Mesenchymal stem cell (in vitro differentiated cells and primary cell): Measurements from ENCODE around the gene DOK7.

Experiments used
- DNase-seq: peaks from one replicate; pipeline ENCODE4 v3.0.0-alpha.2; 2013
- H2AFZ ChIP-seq: one replicate; pipeline ENCODE4 v1.6.1; 2013; ENCODE audit warnings: low read depth, mild to moderate bottlenecking, control low read depth, inconsistent platforms, low read length, moderate library complexity
- H2AK5ac ChIP-seq: 2 replicates; pipeline ENCODE4 v1.6.1; 2013; ENCODE audit warnings: low read length, moderate library complexity, mild to moderate bottlenecking, inconsistent platforms; ENCODE audit not compliant: severe bottlenecking
- H2BK120ac ChIP-seq: one replicate; pipeline ENCODE4 v1.6.1; 2013; ENCODE audit warnings: low read depth, mild to moderate bottlenecking, inconsistent platforms, low read length, moderate library complexity
- H2BK12ac ChIP-seq, 2 experiments: one replicate each; pipeline ENCODE4 v1.6.1; 2013; ENCODE audit warnings: inconsistent platforms in 2 of 2, low read length in 2 of 2, mild to moderate bottlenecking in 2 of 2, moderate library complexity in 2 of 2, control low read depth in 1 of 2
- H2BK15ac ChIP-seq: one replicate; pipeline ENCODE4 v1.6.1; 2013; ENCODE audit warnings: mild to moderate bottlenecking, low read depth, inconsistent platforms; ENCODE audit not compliant: poor library complexity, severe bottlenecking
- H2BK5ac ChIP-seq: 2 replicates; pipeline ENCODE4 v1.6.1; 2013; ENCODE audit warnings: low read depth, mild to moderate bottlenecking, low read length, control low read depth, inconsistent platforms; ENCODE audit not compliant: poor library complexity, severe bottlenecking
- H3K14ac ChIP-seq, 2 experiments: one replicate each; pipeline ENCODE4 v1.6.1; 2013; ENCODE audit warnings: inconsistent platforms in 2 of 2, low read length in 2 of 2, control low read depth in 1 of 2, mild to moderate bottlenecking in 1 of 2, moderate library complexity in 1 of 2
- H3K18ac ChIP-seq, 2 experiments: one replicate each; pipeline ENCODE4 v1.6.1; 2013; ENCODE audit warnings: inconsistent platforms in 2 of 2, low read length in 2 of 2, control low read depth in 1 of 2, low read depth in 1 of 2, mild to moderate bottlenecking in 1 of 2
- H3K23ac ChIP-seq, 2 experiments: one replicate each; pipeline ENCODE4 v1.6.1; 2013; ENCODE audit warnings: inconsistent platforms in 2 of 2, low read length in 2 of 2, mild to moderate bottlenecking in 2 of 2, moderate library complexity in 2 of 2, control low read depth in 1 of 2
- H3K27ac ChIP-seq: 2 replicates; pipeline ENCODE4 v1.5.1; 2013; ENCODE audit warnings: mild to moderate bottlenecking, moderate library complexity, low read length, control low read depth, inconsistent platforms; ENCODE audit not compliant: poor library complexity, severe bottlenecking
- H3K27me3 ChIP-seq, 2 experiments: 2 replicates each; pipeline versions ENCODE4 v1.6.1 to v1.7.0; 2013; ENCODE audit warnings: low read length in 2 of 2, mild to moderate bottlenecking in 2 of 2, moderate library complexity in 2 of 2, control low read depth in 1 of 2, inconsistent platforms in 1 of 2; ENCODE audit not compliant: control insufficient read depth in 1 of 2, insufficient read depth in 1 of 2
- H3K36me3 ChIP-seq, 2 experiments: 2 replicates each; pipeline versions ENCODE4 v1.6.1 to v1.7.0; 2013; ENCODE audit warnings: low read length in 2 of 2, control low read depth in 1 of 2, inconsistent platforms in 1 of 2, low read depth in 1 of 2, mild to moderate bottlenecking in 1 of 2; ENCODE audit not compliant: insufficient read depth in 2 of 2, control insufficient read depth in 1 of 2
- H3K4ac ChIP-seq, 2 experiments: one replicate each; pipeline ENCODE4 v1.6.1; 2013; ENCODE audit warnings: inconsistent platforms in 2 of 2, low read length in 2 of 2, mild to moderate bottlenecking in 2 of 2, moderate library complexity in 2 of 2, control low read depth in 1 of 2, low read depth in 1 of 2
- H3K4me1 ChIP-seq: 2 replicates; pipeline ENCODE4 v1.6.1; 2013; ENCODE audit warnings: low read depth, low read length, control low read depth; ENCODE audit not compliant: control insufficient read depth, insufficient read depth
- H3K4me2 ChIP-seq: 2 replicates; pipeline ENCODE4 v1.6.1; 2013; ENCODE audit warnings: low read length, mild to moderate bottlenecking, inconsistent platforms; ENCODE audit not compliant: poor library complexity, severe bottlenecking
- H3K4me3 ChIP-seq, 2 experiments: 2 replicates each; pipeline versions ENCODE4 v1.5.1 to v1.7.0; 2013; ENCODE audit warnings: low read length in 2 of 2, mild to moderate bottlenecking in 2 of 2, control low read depth in 1 of 2, low read depth in 1 of 2; ENCODE audit not compliant: insufficient read depth in 1 of 2
- H3K79me1 ChIP-seq: replicated peaks from 2 replicates; pipeline ENCODE4 v1.6.1; 2013; ENCODE audit warnings: mild to moderate bottlenecking, control low read depth, low read length, inconsistent platforms; ENCODE audit not compliant: poor library complexity, severe bottlenecking
- H3K9ac ChIP-seq: 2 replicates; pipeline ENCODE4 v1.7.0; 2013; ENCODE audit warnings: mild to moderate bottlenecking, low read length, moderate library complexity
- H3K9me3 ChIP-seq: 2 replicates; pipeline ENCODE4 v1.7.0; 2013; ENCODE audit warnings: mild to moderate bottlenecking, low read length; ENCODE audit not compliant: control insufficient read depth
- H4K8ac ChIP-seq: one replicate; pipeline ENCODE4 v1.6.1; 2013; ENCODE audit warnings: inconsistent platforms, mild to moderate bottlenecking, low read length, moderate library complexity
- H4K91ac ChIP-seq: one replicate; pipeline ENCODE4 v1.6.1; 2013; ENCODE audit warnings: mild to moderate bottlenecking, low read length, inconsistent platforms
- WGBS: methylation state at CpG from one replicate; pipeline ENCODE4 v1.1.7; 2013; ENCODE audit warnings: mixed read lengths; 5-methylcytosine and 5-hydroxymethylcytosine counted together

The DOK7 gene

DNA sequence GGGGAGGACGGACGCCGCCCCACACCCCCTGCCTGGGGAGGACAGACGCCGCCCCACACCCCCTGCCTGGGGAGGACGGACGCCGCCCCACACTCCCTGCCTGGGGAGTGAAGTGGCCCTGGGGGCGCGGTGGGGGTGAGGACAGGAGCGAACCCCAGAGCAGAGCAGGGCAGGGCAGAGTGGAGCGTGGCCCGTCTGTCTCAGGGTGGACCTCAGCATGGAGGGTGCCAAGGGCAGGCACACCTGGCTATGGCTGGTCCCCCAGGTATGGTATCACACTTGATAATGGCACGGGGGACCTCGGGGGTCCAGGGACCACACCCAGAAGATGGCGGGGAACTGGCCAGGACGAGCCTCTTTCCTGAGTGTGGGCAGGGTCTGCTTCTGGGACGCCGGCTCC is 59.5 kb downstream of the DOK7 start:
- 98% methylated on average over 16 of the region's 19 CpGs for WGBS

DNA sequence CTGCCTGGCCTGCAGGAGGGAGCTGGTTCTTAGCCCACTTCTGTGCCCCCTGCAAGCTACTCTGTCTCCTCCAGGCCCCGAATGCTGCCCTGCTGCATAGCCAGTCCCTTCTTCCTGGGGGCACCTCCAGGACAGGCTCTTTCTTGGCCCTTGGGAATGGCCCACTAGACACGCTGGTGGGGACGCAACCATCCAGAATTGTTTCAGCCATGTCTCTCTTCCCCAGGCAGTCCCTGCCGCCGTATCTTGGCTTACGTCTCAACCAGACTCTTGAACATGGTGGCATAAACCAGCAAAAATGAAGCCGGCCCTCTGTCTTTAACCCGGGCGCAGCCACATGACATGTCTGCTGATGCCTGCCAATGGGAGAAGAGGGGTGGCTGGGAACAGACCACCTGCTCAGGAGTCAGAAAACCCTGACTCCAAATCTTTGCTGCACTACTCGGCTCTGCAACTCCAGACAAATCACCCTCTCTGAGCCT is 60.1 kb downstream of the DOK7 start:
- Histone ChIP-seq H3K79me1 (peaks cover 62% of the 10 kb centered on the region), H2BK12ac (no peak overlapping the region), H3K18ac (no peak overlapping the region), H3K4ac (no peak overlapping the region), H3K9me3 (no peaks in the 10 kb centered on the region), H3K4me3 (no peak overlapping the region), H2BK5ac (no peak overlapping the region), H3K27me3 (no peaks in the 10 kb centered on the region), H3K14ac (no peak overlapping the region), H4K91ac (no peak overlapping the region), H2AFZ (no peak overlapping the region), H2BK15ac (no peak overlapping the region), H3K4me1 (peaks cover 7% of the 10 kb centered on the region), H3K9ac (no peak overlapping the region), H3K4me2 (no peak overlapping the region), H3K23ac (no peak overlapping the region), H2BK120ac (no peak overlapping the region), H4K8ac (no peak overlapping the region), H3K27ac (no peak overlapping the region), H3K36me3 (peaks cover 53 to 96% of the 10 kb centered on the region in 2 experiments), H2AK5ac (no peak overlapping the region)
- DNase-seq: no peak
- 100% methylated on average over 10 of the region's 10 CpGs for WGBS

More for the DNA sequence above, 59.5 kb downstream of the DOK7 start:
- H2BK120ac ChIP-seq: no peak overlapping the region
- no peak overlapping the region for H3K14ac ChIP-seq
- no peak overlapping the region for H2BK15ac ChIP-seq
- no peak overlapping the region for H3K4ac ChIP-seq
- no peaks in the 10 kb centered on the region for H3K27me3 ChIP-seq
- H2BK12ac ChIP-seq: no peak overlapping the region
- no peak overlapping the region for H2AFZ ChIP-seq
- no peak overlapping the region for H3K4me3 ChIP-seq
- no peak overlapping the region for H3K9ac ChIP-seq
- no peak overlapping the region for H2AK5ac ChIP-seq
- H4K8ac ChIP-seq: no peak overlapping the region
- no peak for DNase-seq
- peaks cover 58 to 96% of the 10 kb centered on the region in 2 experiments for H3K36me3 ChIP-seq
- no peak overlapping the region for H3K18ac ChIP-seq
- no peak overlapping the region for H2BK5ac ChIP-seq
- peaks cover 57% of the 10 kb centered on the region for H3K79me1 ChIP-seq
- H3K4me2 ChIP-seq: no peak overlapping the region
- peaks cover 4% of the 10 kb centered on the region for H3K4me1 ChIP-seq
- H3K27ac ChIP-seq: no peak overlapping the region
- H4K91ac ChIP-seq: no peak overlapping the region
- H3K9me3 ChIP-seq: no peaks in the 10 kb centered on the region
- no peak overlapping the region for H3K23ac ChIP-seq

DNA sequence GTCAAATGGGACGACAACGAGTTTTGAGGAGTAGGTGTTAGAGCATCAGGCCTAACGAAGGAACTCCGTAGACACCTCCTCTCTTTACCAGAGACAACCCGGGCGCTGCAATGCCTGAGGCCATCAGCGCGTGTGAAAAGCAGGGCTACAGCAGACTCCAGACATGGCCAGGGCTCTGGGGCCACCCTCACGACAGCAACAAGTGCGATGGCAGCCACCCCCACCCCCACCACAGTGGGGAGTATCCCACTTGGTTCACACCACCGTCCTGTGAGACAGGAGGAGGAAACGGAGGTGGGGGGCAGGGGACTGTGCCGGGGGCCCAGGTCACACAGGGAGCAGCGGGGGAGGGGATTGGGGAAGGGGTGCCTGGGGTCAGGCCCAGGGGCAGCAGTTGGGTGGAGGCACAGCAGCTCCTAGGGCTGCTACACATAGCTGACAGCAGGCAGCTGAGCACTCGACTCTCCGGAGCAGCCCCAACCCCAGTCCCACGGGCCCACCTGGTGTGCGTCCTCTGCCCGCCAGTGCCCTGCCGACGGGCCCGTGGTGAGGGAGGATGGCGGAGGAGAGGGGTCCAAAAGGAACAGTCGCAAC is 60.6 kb downstream of the DOK7 start:
- Histone ChIP-seq H2BK5ac (no peak overlapping the region), H3K14ac (no peak overlapping the region), H2AK5ac (no peak overlapping the region), H3K9me3 (no peaks in the 10 kb centered on the region), H3K4me3 (no peak overlapping the region), H2BK15ac (no peak overlapping the region), H4K91ac (no peak overlapping the region), H3K27me3 (no peaks in the 10 kb centered on the region), H3K4me2 (no peak overlapping the region), H3K18ac (no peak overlapping the region), H3K4ac (no peak overlapping the region), H3K23ac (no peak overlapping the region), H3K9ac (no peak overlapping the region), H3K27ac (no peak overlapping the region), H2BK120ac (no peak overlapping the region), H3K4me1 (peaks cover 12% of the 10 kb centered on the region), H2AFZ (no peak overlapping the region), H3K36me3 (peaks cover 55 to 96% of the 10 kb centered on the region in 2 experiments), H2BK12ac (no peak overlapping the region), H3K79me1 (peaks cover 68% of the 10 kb centered on the region), H4K8ac (no peak overlapping the region)
- 93% methylated on average over 21 of the region's 24 CpGs for WGBS
- DNase-seq: no peak

DNA sequence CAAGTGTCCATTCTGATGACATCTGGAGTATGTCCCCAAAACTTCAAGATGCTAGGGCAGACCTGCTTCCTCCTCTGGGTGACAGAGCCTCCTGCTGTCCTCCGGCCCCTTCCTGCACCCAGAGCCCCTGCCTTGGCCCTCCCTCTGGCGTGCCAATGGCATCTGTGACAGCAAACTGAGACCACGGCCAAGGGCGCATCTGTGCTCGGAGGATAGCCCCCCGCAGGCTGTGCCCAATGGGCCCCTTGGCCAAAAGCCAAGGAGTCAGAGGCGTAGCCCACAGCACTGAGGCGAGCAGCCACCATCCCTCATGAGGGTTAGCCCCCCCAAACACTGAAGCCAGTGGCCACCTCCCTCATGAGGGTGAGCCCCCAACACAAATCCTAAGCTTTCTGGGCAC is 61.2 kb downstream of the DOK7 start:
- Histone ChIP-seq H3K36me3 (peaks cover 51 to 94% of the 10 kb centered on the region in 2 experiments), H4K8ac (no peak overlapping the region), H3K27me3 (no peaks in the 10 kb centered on the region), H3K79me1 (peaks cover 69% of the 10 kb centered on the region), H3K4ac (no peak overlapping the region), H2AK5ac (no peak overlapping the region), H3K27ac (no peak overlapping the region), H3K18ac (no peak overlapping the region), H3K14ac (no peak overlapping the region), H2BK12ac (no peak overlapping the region), H3K9ac (no peak overlapping the region), H2BK120ac (no peak overlapping the region), H2BK5ac (no peak overlapping the region), H3K23ac (no peak overlapping the region), H2BK15ac (no peak overlapping the region), H2AFZ (no peak overlapping the region), H3K4me2 (no peak overlapping the region), H3K4me1 (peaks cover 12% of the 10 kb centered on the region), H3K9me3 (no peaks in the 10 kb centered on the region), H4K91ac (no peak overlapping the region), H3K4me3 (no peak overlapping the region)
- DNase-seq: no peak
- WGBS: 99% methylated on average over 8 of the region's 8 CpGs
